ENCODE measurements around the gene TBC1D22A.

TBC1D22A gene

GRCh38 chr22:46871826-46872225, 109.4 kb downstream of the TBC1D22A start:
- in situ Hi-C loops (cut with HindIII; ENCODE audit: low sequenced_read_pairs): no loop called here

DNA sequence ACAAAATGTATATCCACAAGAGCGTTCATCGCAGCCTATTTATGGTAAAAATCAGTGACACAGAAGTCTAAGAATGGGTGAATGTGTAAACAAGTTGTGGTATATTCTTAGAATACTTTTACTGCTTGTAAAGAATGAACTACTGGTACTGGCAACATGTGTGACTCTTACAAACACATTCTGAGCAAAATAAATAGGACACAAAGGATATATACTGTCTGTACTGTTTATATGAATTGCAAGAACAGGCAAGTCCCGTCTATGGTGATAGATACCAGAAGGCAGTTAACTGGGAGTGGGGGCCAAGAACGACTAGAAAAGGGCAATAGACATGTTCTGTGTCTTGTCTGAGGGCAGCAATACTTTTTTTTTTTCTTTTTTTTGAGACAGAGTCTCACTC, 112.6 kb downstream of the TBC1D22A start:
- in situ Hi-C loops (cut with HindIII; ENCODE audit: low sequenced_read_pairs): no loop called here

DNA sequence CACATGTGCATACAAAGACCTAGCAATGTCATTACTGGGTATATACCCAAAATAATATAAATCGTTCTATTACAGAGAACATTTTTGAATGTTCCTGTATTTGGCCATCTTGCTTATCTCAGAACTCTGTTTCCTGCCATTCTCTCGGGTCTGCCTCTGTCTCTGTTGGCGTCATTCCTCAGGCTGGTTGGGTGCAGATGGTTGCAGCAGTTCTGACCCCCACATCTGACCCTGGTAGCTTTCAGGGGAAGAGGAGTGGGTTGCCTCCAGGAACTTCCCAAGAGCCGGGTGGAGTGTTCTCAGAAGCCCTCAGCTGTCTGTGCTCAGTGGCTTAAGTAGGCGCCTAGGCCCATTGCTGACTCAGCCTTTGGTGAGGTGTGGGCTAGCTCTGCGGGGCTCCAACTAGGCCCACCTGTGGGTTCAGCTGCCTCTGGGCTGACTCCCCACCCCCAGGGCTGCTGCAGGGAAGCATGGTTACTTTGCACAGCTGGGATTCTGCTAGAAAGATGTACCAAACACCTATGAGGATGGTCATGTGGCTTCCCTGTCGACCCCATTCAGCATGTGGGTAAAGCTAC, 114.0 kb downstream of the TBC1D22A start:
- in situ Hi-C loops (cut with HindIII; ENCODE audit: low sequenced_read_pairs): no loop called here

DNA sequence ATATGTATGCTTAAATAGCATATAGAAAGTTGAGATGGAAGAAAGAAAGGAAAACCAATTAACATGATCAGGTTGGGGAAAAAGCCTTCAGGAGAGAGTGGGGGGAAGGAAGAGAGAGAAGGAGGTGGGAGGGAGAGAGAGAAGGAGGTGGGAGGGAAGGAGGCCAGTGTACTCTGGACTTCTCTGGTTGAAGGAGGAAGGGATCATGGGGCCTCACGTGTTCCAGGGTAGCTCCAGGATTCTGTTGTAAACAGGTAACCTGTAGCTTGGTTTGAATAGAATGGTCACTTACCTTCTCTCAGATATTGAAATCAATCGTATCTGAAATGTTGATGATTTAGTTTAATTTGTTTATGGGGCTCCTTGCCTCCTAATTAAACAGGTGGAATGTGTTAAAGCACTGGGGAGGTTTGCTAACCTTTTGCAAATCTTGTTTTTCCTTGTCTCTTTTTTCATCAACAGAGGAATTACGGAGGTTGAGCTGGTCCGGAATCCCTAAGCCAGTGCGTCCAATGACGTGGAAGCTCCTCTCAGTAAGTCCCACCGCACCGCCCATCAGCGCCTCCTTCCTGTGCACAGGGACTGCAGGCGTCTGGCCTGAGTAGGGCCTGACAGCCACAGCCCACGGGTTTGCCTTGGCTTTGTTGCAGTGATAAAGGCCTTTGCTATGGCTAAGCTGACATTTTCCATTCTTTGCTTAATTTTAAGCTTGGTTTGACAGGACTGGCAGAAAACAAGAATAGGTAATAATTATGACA, 115.9 kb downstream of the TBC1D22A start:
- in situ Hi-C loops (cut with HindIII; ENCODE audit: low sequenced_read_pairs): no loop called here

DNA sequence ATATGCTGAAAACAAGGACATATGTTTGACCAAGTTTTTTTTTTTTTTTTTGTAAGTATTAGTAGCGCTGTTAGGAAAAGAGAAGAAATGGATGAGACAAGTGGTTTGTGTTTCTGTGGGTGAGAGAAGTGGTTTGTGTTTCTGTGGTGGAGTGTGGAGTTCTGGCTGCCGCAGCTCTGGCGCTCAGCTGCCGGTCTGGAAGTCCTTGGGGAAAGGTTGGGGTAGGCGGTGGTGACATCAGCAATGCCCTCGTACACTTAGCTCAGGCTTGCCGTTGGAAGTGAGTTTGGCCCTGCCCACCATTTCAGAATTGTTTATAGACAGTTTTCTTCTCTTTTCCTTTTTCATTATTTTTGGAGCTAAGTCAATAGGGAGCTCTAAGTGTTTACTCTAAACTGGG, 116.6 kb downstream of the TBC1D22A start:
- in situ Hi-C loops (cut with HindIII; ENCODE audit: low sequenced_read_pairs): no loop called here

- in situ Hi-C loops (cut with HindIII; ENCODE audit: low sequenced_read_pairs): no loop called here
These were observed 119.1 kb downstream of the TBC1D22A start for GRCh38 chr22:46881373-46882118.

- in situ Hi-C loops (cut with HindIII; ENCODE audit: low sequenced_read_pairs): no loop called here
These were observed 120.9 kb downstream of the TBC1D22A start for GRCh38 chr22:46883092-46883910.

DNA sequence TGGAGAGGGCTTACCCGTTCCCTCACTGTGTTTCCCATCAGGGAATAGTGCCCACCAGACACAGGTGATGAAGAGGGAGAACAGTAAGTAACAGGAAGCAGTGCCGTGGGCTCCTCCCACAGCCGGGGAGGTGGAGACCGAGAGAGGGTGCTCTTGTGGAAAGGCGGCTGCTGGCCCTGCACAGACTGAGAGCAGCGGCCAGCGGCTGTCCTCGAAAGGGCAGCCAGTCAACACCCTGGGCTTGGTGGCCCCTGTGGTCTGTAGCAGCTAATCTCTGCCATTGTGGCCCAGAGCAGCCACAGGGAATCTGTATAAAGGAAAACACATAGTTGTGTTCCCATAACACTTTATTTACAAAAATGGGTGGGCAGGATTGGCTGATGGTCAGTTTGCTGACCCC, 121.9 kb downstream of the TBC1D22A start:
- in situ Hi-C loops (cut with HindIII; ENCODE audit: low sequenced_read_pairs): no loop called here

DNA sequence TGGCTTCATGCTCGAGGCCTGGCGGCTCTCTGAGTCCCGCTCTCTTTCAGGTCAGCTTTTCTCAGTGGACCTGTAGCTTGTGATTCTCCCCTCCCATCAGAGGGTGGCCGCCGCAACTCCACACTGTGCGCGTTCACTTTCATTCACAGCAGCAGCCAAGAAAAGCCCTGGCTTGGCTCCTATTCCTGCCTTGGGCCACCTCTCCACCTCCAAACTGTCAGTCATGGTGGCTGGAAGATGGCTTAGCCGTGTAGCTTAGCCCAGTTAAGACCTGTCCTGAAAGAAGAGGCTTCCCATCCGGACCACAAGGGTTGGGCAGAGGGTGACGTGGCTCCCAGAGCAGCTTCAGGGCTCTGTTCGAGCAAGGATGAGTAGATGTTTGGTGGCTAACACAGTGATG, 125.5 kb downstream of the TBC1D22A start:
- in situ Hi-C loops (cut with HindIII; ENCODE audit: low sequenced_read_pairs): loop anchor here (5.0 kb wide), 1 partner anchor 49 kb away; no protein-coding TSS in a partner anchor

DNA sequence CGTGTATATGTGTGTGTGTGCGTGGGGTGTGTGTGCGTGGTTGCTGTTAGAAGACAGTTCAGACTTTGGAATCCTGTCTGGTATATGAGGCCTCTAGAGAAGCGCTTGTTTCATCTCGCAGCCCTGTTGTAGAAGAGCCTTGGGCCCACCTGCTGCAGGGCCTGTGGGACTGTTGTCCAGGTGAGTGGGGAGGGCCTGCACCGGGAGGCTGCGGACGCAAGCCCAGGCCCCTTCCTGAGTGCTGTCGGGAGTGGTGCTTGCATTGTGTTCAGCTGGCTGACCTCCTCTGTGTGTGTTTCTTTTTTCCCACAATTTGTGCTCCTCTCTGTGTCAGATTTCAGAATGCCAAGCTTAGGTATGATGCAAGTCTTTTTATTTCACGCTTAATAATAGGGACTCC, 128.4 kb downstream of the TBC1D22A start:
- in situ Hi-C loops (cut with HindIII; ENCODE audit: low sequenced_read_pairs): no loop called here

DNA sequence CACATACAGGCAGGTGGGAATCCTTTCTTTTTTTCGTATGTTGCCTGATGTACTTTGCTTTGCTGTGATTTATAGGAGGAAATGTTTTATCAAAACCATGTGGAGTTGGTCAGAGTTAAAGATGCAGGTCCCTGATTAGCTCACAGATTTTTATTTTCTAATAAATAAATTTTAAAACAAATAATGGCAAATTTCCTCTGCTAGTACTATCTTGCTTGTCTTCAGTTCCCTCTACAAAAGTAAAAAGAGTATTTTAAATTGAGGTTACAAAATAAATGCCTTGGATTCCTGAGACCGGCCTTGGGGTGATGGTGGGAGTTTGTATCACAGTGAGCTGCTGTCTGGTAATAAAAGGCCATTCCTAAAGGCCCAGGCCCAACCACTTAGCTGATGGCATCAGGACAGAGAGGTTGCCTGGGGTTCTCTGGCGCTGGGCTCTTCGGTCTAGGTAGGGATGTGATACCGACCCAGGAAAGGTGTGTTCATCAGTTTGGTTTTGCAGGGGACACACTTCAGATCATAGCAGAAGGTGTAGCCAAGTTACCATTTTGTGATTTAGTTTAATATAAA, 129.0 kb downstream of the TBC1D22A start:
- in situ Hi-C loops (cut with HindIII; ENCODE audit: low sequenced_read_pairs): no loop called here

- in situ Hi-C loops (cut with HindIII; ENCODE audit: low sequenced_read_pairs): no loop called here
These were observed 130.4 kb downstream of the TBC1D22A start for GRCh38 chr22:46892866-46893265.

DNA sequence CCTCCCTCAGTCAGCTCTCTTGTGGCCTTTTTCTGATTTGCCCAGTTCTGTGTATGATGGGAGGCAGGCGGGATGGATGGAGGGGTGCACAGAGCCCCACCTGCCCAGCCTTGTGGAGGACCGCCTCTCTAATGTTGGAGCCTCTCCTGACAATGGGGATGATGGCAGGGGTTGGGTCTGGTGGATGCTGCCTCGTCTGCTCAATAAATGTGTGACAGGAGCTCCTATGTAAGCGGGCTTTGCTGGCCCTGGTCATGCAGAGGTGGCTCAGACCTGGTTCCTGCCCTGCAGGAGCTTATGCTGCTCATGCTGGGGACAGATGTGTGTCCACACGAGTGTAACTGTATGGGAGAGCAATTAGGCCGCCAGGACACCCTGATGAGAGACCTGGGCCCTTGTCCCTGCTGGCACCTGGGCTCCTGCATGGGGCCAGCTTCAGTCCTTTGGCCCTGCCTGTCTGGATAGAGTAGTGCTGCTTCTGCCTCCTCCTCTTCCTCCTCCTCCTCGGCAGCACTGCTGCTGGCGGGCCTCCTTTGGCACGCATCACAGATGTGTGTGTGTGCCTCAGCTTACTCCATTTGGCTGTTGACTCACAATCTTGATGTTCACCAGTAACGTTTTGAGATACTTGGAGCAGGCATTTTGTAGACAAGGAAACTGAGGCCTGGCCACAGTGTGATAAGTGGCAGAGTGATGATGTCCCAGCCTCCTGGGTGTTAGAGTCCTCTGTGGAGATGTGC, 131.0 kb downstream of the TBC1D22A start:
- in situ Hi-C loops (cut with HindIII; ENCODE audit: low sequenced_read_pairs): no loop called here

GRCh38 chr22:46894081-46894671, 131.7 kb downstream of the TBC1D22A start:
- in situ Hi-C loops (cut with HindIII; ENCODE audit: low sequenced_read_pairs): no loop called here

- in situ Hi-C loops (cut with HindIII; ENCODE audit: low sequenced_read_pairs): no loop called here
These were observed 132.6 kb downstream of the TBC1D22A start for GRCh38 chr22:46894851-46895640.

- in situ Hi-C loops (cut with HindIII; ENCODE audit: low sequenced_read_pairs): no loop called here
These were observed 133.3 kb downstream of the TBC1D22A start for GRCh38 chr22:46895753-46896152.

- in situ Hi-C loops (cut with HindIII; ENCODE audit: low sequenced_read_pairs): no loop called here
These were observed 133.7 kb downstream of the TBC1D22A start for GRCh38 chr22:46896166-46896565.

DNA sequence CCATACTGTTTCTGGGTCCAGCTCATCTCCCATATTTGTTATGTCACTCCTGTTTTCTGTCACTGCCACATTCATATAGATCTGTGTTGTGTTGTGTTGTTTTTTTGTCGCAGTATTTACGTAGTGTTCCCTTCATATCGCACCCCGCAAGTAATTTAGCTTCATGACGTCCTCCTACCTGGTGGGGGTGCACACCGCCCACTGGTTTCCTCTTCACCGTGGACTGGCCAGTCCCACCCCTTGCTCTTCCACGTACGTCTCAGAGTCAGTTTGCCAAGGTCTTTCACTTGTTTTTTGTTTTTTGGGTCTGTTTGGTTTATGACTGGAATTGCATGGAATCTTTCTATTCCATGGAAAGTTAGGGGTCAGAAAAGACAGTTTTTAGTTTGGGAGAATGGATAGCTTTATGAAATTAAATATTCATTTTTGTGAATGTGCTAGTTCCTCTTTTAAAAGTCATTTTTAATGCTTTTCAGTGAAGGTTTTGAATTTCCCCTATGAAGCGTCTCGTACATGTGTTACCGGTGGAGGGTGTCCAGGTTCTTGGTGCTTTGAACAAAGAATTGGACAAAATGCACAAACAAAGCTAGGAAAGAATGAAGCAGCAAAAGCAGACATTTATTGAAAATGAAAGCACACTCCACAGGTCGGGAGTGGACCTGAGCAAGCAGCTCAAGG, 134.3 kb downstream of the TBC1D22A start:
- in situ Hi-C loops (cut with HindIII; ENCODE audit: low sequenced_read_pairs): no loop called here
